AG10803 (cell line): ENCODE measurements around the gene FGF18.

ENCODE experiments used
- DNase-seq: peaks from one replicate; pipeline ENCODE4 v3.0.0; 2010; ENCODE audit warnings: low read depth
- H3K4me3 ChIP-seq: 2 replicates; pipeline ENCODE4 v1.5.1; 2011; ENCODE audit warnings: mild to moderate bottlenecking, low read length, control low read depth
- CTCF ChIP-seq: conservative IDR thresholded peaks from 2 replicates; pipeline ENCODE4 v1.5.1; 2011; ENCODE audit warnings: mild to moderate bottlenecking, low read length, control low read depth, inconsistent platforms

FGF18 gene

GRCh38 chr5:171477666-171478065 lies 58.2 kb downstream of the FGF18 start:
- TF ChIP-seq CTCF = no peak
- no peak overlapping the region for H3K4me3 ChIP-seq
- DNase-seq = no peak

- no peak for TF ChIP-seq CTCF
- DNase-seq = no peak
- no peak overlapping the region for H3K4me3 ChIP-seq
Measured at GRCh38 chr5:171478946-171479775, 59.7 kb downstream of the FGF18 start.

- no peak for TF ChIP-seq CTCF
- DNase-seq = no peak
- no peak overlapping the region for H3K4me3 ChIP-seq
Measured at GRCh38 chr5:171479776-171480125, 60.3 kb downstream of the FGF18 start.

DNA sequence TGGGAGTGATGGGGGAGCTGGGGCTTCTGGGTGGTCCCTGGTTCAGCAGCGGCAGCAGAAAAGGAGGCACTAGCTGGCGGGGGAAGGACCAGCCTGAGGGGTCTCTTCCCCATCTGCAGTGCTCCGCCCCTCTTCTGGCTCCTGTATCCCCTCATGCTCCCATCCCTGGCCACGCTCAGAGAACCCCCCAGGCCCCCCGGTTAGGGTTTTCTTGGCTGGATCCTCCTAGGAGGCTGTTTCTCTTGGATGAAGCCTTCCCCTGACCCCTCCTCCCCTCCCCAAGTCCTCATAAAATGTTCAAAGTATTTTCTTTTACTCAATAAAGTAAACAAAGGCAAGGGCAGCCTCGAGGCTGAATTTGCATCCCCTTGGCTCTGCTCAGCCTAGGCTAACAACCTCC lies 60.8 kb downstream of the FGF18 start:
- H3K4me3 ChIP-seq = no peak overlapping the region
- TF ChIP-seq CTCF = no peak

DNA sequence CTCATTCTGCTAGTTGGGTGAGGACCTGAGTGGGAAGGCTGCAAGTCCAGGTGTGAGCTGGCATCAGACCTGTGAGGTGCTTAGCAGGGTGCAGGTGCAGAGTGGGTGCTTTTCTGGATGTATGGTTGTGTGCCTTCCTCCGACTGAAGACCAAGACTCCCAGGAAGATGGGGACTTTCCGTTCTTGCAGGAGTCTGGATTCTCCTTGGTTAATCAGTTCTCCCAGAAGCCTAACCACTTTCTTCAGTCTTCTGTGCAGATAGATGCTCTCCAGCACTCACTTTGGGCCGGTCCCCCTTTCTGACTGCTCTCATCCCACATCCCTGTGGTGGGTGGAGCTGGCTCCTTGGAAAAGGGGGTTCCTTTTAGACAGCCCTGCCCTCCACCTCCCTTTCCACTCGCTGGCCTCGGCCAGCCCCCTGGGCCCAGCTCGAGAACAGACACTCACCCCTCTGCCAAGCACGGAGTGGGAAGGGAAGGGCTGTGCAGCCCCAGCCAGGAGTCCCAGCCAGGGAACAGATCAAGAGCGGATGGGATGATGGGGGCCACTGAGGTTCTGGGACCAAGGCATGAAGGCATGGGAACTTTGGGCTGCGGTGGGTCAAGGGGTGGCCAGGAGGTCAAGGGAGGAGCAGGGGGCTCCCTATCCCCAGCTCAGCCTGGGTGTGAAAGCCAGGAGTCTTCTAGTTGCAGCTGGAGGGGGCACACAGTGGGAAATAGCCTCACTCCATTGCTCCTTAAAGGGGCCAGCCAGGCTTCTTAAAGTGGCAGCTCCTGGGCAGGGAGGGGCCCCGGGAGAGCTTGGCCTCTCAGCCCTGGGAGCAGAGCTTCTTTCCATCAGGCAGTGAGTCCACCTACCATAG lies 62.4 kb downstream of the FGF18 start:
- no peak for TF ChIP-seq CTCF
- DNase-seq = no peak
- no peak overlapping the region for H3K4me3 ChIP-seq

More for the DNA sequence above, 60.8 kb downstream of the FGF18 start:
- DNase-seq = no peak

DNA sequence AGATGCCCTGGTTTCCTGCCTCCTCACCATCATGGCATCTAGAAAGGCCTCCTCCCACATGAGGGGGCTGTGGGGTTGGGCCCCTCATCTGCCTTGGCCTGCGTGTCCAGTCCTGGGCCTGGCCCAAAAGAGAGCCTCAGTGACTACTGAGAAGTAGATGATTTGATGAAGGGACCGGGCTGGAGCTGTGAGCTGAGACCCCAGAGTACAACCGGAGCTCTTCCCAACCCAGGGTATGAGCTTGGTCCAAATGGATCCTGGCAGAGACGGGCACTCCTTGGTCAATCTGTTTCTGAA lies 62.9 kb downstream of the FGF18 start:
- no peak for TF ChIP-seq CTCF
- no peak overlapping the region for H3K4me3 ChIP-seq
- DNase-seq = no peak

GRCh38 chr5:171483551-171484135 lies 64.2 kb downstream of the FGF18 start:
- H3K4me3 ChIP-seq = no peak overlapping the region
- TF ChIP-seq CTCF = no peak
- peak; percentile 47 for DNase-seq
